HG03342 (cell line): ENCODE results near the gene DPP6.
A peak's percentile ranks its signal among the peaks of the same experiment; 100 is the strongest.

Experiments used
- ATAC-seq: cut with Tn5 transposase; IDR thresholded peaks from one replicate; pipeline ENCODE4 v1.9.1; 2021; ENCODE audit warnings: mild to moderate bottlenecking, moderate library complexity; ENCODE audit not compliant: unreplicated experiment

Gene DPP6

GRCh38 chr7:154684666-154685563, 632.7 kb downstream of the DPP6 start:
- ATAC-seq, result no peak

- ATAC-seq, result no peak
Observed at GRCh38 chr7:154685564-154685901, 633.3 kb downstream of the DPP6 start.

- no peak for ATAC-seq
Observed at GRCh38 chr7:154686305-154686704, 634.1 kb downstream of the DPP6 start.

- ATAC-seq, result no peak
Observed at GRCh38 chr7:154688952-154689351, 636.8 kb downstream of the DPP6 start.

- no peak for ATAC-seq
Observed at GRCh38 chr7:154690411-154690810, 638.2 kb downstream of the DPP6 start.

- ATAC-seq, result no peak
Observed at GRCh38 chr7:154693661-154694060, 641.5 kb downstream of the DPP6 start.

- ATAC-seq, result no peak
Observed at GRCh38 chr7:154695836-154696235, 643.6 kb downstream of the DPP6 start.

GRCh38 chr7:154696556-154696955, 644.4 kb downstream of the DPP6 start:
- ATAC-seq, result no peak

- ATAC-seq, result no peak
Observed at GRCh38 chr7:154698726-154699291, 646.6 kb downstream of the DPP6 start.

- no peak for ATAC-seq
Observed at GRCh38 chr7:154699417-154699816, 647.2 kb downstream of the DPP6 start.

GRCh38 chr7:154709840-154710520, 657.8 kb downstream of the DPP6 start:
- no peak for ATAC-seq

- ATAC-seq, result no peak
Observed at GRCh38 chr7:154720016-154720415, 667.8 kb downstream of the DPP6 start.

- ATAC-seq, result no peak
Observed at GRCh38 chr7:154721086-154721485, 668.9 kb downstream of the DPP6 start.

- ATAC-seq, result no peak
Observed at GRCh38 chr7:154726368-154726767, 674.2 kb downstream of the DPP6 start.

GRCh38 chr7:154729056-154729455, 676.9 kb downstream of the DPP6 start:
- ATAC-seq, result no peak

GRCh38 chr7:154735766-154736165, 683.6 kb downstream of the DPP6 start:
- no peak for ATAC-seq

- ATAC-seq, result no peak
Observed at GRCh38 chr7:154736389-154736788, 684.2 kb downstream of the DPP6 start.

GRCh38 chr7:154738216-154738615, 686.0 kb downstream of the DPP6 start:
- no peak for ATAC-seq

- no peak for ATAC-seq
Observed at GRCh38 chr7:154741131-154741530, 688.9 kb downstream of the DPP6 start.

GRCh38 chr7:154743206-154743605, 691.0 kb downstream of the DPP6 start:
- ATAC-seq, result no peak

- ATAC-seq, result peak; percentile 79
Observed at GRCh38 chr7:154744256-154744860, 692.2 kb downstream of the DPP6 start.

- ATAC-seq, result no peak
Observed at GRCh38 chr7:154744861-154745258, 692.7 kb downstream of the DPP6 start.
